HepG2 (cell line): ENCODE results near the gene MTRFR. TPM values are rescaled to one million over a fixed set of nuclear protein-coding genes. Genes with fewer than 3 reads are reported as not detected.

ENCODE experiments used
- CEBPG ChIP-seq: IDR thresholded peaks from 2 replicates; pipeline ENCODE4 v1.6.1; 2016
- HNF1A ChIP-seq, 2 experiments: sonication (generic) in 1 of 2; formaldehyde crosslinking in 1 of 2; IDR thresholded peaks; 2 replicates each; pipeline versions ENCODE4 v1.4.0 to v1.6.1; 2016 to 2020; ENCODE audit warnings: borderline replicate concordance in 1 of 2, low read depth in 1 of 2, mild to moderate bottlenecking in 1 of 2, missing genetic modification reagents in 1 of 2
- NFKBIZ ChIP-seq: IDR thresholded peaks from 2 replicates; pipeline ENCODE4 v1.6.1; 2018; ENCODE audit warnings: missing genetic modification reagents, missing compliant biosample characterization
- PRDM10 ChIP-seq: sonication (generic); formaldehyde crosslinking; IDR thresholded peaks from 2 replicates; pipeline ENCODE4 v1.4.0; 2020; ENCODE audit warnings: low read depth, missing genetic modification reagents
- SMYD3 ChIP-seq: sonication (generic); formaldehyde crosslinking; IDR thresholded peaks from 2 replicates; pipeline ENCODE4 v1.8.1; 2023; ENCODE audit warnings: mild to moderate bottlenecking, missing genetic modification reagents
- SPEN ChIP-seq: sonication (generic); formaldehyde crosslinking; IDR thresholded peaks from 2 replicates; pipeline ENCODE4 v1.5.1; 2020; ENCODE audit warnings: low read depth, mild to moderate bottlenecking, missing genetic modification reagents
- TBL1XR1 ChIP-seq: fragments of 150-350 bp; IDR thresholded peaks from 2 replicates; pipeline ENCODE4 v1.6.1; 2014; ENCODE audit warnings: borderline replicate concordance, low read length; ENCODE audit not compliant: partially characterized antibody
- TBP ChIP-seq: sonication (generic); formaldehyde crosslinking; IDR thresholded peaks from 2 replicates; pipeline ENCODE4 v1.5.0; 2020; ENCODE audit warnings: missing genetic modification reagents
- USF2 ChIP-seq, 2 experiments: sonication (generic) in 1 of 2; formaldehyde crosslinking in 1 of 2; IDR thresholded peaks; 2 replicates each; pipeline versions ENCODE4 v1.5.1 to v1.6.1; 2011 to 2020; ENCODE audit warnings: borderline replicate concordance in 1 of 2, low read depth in 1 of 2, low read length in 1 of 2, mild to moderate bottlenecking in 1 of 2, missing genetic modification reagents in 1 of 2, moderate library complexity in 1 of 2
- ZNF260 ChIP-seq: sonication (generic); formaldehyde crosslinking; IDR thresholded peaks from 2 replicates; pipeline ENCODE4 v1.4.0; 2020; ENCODE audit warnings: missing genetic modification reagents, low read depth, mild to moderate bottlenecking, borderline replicate concordance
- ZNF607 ChIP-seq: sonication (generic); formaldehyde crosslinking; IDR thresholded peaks from 2 replicates; pipeline ENCODE4 v1.5.1; 2020; ENCODE audit warnings: missing genetic modification reagents, mild to moderate bottlenecking, borderline replicate concordance
- polyA plus RNA-seq, 8 experiments: library from polyadenylated mRNA; depleted of rRNA in 3 of 8; stranded (reverse) in 7 of 8; unstranded in 1 of 8; fragments of >200 nt; fragmentation: Illumina TruSeq in 4 of 8; extraction: Trizol in 4 of 8; gene quantifications; 2 replicates each; pipeline versions ENCODE4 v1.2.1 to v1.2.3, GENCODE V29; 2011 to 2016; ENCODE audit warnings: low read depth in 4 of 8, missing spikeins in 1 of 8, mixed read lengths in 1 of 8; ENCODE audit not compliant: insufficient read depth in 1 of 8
- total RNA-seq, 5 experiments: library from RNA; depleted of rRNA; stranded (reverse); fragments of >200 nt; fragmentation: Illumina TruSeq; extraction: Trizol; gene quantifications; 2 replicates each; pipeline ENCODE4 v1.2.3, GENCODE V29; 2016; ENCODE audit warnings: low read depth in 1 of 5
- TF ChIP-seq, protein P1 (sequence below): sonication (generic); formaldehyde crosslinking; IDR thresholded peaks from 2 replicates; pipeline ENCODE4 v1.5.0; 2020; ENCODE audit warnings: missing genetic modification reagents
- TF ChIP-seq, protein P2 (sequence below): sonication (generic); formaldehyde crosslinking; IDR thresholded peaks from 2 replicates; pipeline ENCODE4 v1.8.0; 2022; ENCODE audit warnings: missing genetic modification reagents, mild to moderate bottlenecking, borderline replicate concordance

The MTRFR gene
- total and polyA plus RNA-seq, 2 of the 13 experiments (the other 11 are each of a cell fraction or from before 2014, with no cell fraction given) = 7.1 to 9.9 TPM

GRCh38 chr12:123293178-123293760 is 60.0 kb downstream of the MTRFR start (continued):
- TF ChIP-seq HNF1A (IDR thresholded peaks at IDR 0.05; ENCODE audit: low read depth) = no peak
- no peak; the same call in 1 of the 2 replicates for TF ChIP-seq HNF1A (CRISPR knock-in tag; IDR thresholded peaks at IDR 0.05; ENCODE audit: borderline replicate concordance)
- no peak for TF ChIP-seq USF2 (IDR thresholded peaks at IDR 0.05; ENCODE audit: low read depth, low read length)
- no peak for TF ChIP-seq USF2 (CRISPR knock-in tag; IDR thresholded peaks at IDR 0.05; ENCODE audit: borderline replicate concordance)
- TF ChIP-seq, protein P1, sequence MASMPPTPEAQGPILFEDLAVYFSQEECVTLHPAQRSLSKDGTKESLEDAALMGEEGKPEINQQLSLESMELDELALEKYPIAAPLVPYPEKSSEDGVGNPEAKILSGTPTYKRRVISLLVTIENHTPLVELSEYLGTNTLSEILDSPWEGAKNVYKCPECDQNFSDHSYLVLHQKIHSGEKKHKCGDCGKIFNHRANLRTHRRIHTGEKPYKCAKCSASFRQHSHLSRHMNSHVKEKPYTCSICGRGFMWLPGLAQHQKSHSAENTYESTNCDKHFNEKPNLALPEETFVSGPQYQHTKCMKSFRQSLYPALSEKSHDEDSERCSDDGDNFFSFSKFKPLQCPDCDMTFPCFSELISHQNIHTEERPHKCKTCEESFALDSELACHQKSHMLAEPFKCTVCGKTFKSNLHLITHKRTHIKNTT (CRISPR knock-in tag) = no peak
- peak; percentile 72; the same call in 1 of the 2 replicates for TF ChIP-seq CEBPG
- TF ChIP-seq TBL1XR1 = no peak
- TF ChIP-seq SMYD3 (CRISPR knock-in tag) = no peak
- TF ChIP-seq ZNF607 = peak; percentile 50; the same call in 1 of the 2 replicates
- peak; percentile 17; the same call in 1 of the 2 replicates for TF ChIP-seq SPEN (CRISPR knock-in tag)
- TF ChIP-seq TBP = no peak
- TF ChIP-seq NFKBIZ (CRISPR knock-in tag) = no peak
- TF ChIP-seq, protein P2, sequence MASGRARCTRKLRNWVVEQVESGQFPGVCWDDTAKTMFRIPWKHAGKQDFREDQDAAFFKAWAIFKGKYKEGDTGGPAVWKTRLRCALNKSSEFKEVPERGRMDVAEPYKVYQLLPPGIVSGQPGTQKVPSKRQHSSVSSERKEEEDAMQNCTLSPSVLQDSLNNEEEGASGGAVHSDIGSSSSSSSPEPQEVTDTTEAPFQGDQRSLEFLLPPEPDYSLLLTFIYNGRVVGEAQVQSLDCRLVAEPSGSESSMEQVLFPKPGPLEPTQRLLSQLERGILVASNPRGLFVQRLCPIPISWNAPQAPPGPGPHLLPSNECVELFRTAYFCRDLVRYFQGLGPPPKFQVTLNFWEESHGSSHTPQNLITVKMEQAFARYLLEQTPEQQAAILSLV (CRISPR knock-in tag) = peak; percentile 19; the same call in 1 of the 2 replicates
- no peak for TF ChIP-seq ZNF260
- peak; percentile 88 for TF ChIP-seq PRDM10
